Bronchial epithelial cell (primary cell): ENCODE data around the gene PAK4. TPM values are rescaled to one million over a fixed set of nuclear protein-coding genes. Genes with fewer than 3 reads are reported as not detected.

ENCODE experiments used
- DNase-seq: peaks from one replicate; pipeline ENCODE4 v3.0.0-alpha.2; 2010; ENCODE audit warnings: low read depth
- FAIRE-seq: peaks from 2 replicates; lab custom pipeline; 2011; peaks lifted over from hg19 to GRCh38; lab: Jason Lieb, UNC
- H3K27me3 ChIP-seq: 2 replicates; pipeline ENCODE4 v1.5.1; 2011; ENCODE audit warnings: low read length; ENCODE audit not compliant: control insufficient read depth, insufficient read depth
- H3K36me3 ChIP-seq: 2 replicates; pipeline ENCODE4 v1.5.1; 2011; ENCODE audit warnings: low read length; ENCODE audit not compliant: control insufficient read depth, insufficient read depth
- H3K4me3 ChIP-seq: 2 replicates; pipeline ENCODE4 v1.5.1; 2011; ENCODE audit warnings: mild to moderate bottlenecking, low read depth, low read length, control low read depth
- CTCF ChIP-seq: IDR thresholded peaks from 2 replicates; pipeline ENCODE4 v1.5.1; 2011; ENCODE audit warnings: mild to moderate bottlenecking, moderate library complexity, low read length, control low read depth, inconsistent platforms; ENCODE audit not compliant: insufficient read depth, severe bottlenecking
- total RNA-seq: library from RNA; depleted of rRNA; stranded (reverse); fragments of >200 nt; gene quantifications from 2 replicates; pipeline ENCODE4 v1.2.1, GENCODE V29; 2014

PAK4 gene
- total RNA-seq, 1 donor from 2014 or later = 4.5 TPM

GRCh38 chr19:39172700-39173501, 47.3 kb downstream of the PAK4 start:
- no peak for TF ChIP-seq CTCF
- FAIRE-seq (no peak), DNase-seq (no peak)
- Histone ChIP-seq H3K36me3 (peaks cover 20% of the 10 kb centered on the region), H3K4me3 (no peak overlapping the region), H3K27me3 (no peaks in the 10 kb centered on the region)

- DNase-seq = no peak
- peaks cover 24% of the 10 kb centered on the region for H3K36me3 ChIP-seq
- FAIRE-seq = no peak
- no peak for TF ChIP-seq CTCF
- H3K4me3 ChIP-seq = no peak overlapping the region
- no peaks in the 10 kb centered on the region for H3K27me3 ChIP-seq
These were observed 48.0 kb downstream of the PAK4 start for GRCh38 chr19:39173502-39173991.

GRCh38 chr19:39174142-39174541, 48.6 kb downstream of the PAK4 start:
- FAIRE-seq = no peak
- no peak for TF ChIP-seq CTCF
- peaks cover 26% of the 10 kb centered on the region for H3K36me3 ChIP-seq
- no peak overlapping the region for H3K4me3 ChIP-seq
- no peak for DNase-seq
- no peaks in the 10 kb centered on the region for H3K27me3 ChIP-seq

GRCh38 chr19:39174558-39175544, 49.3 kb downstream of the PAK4 start:
- H3K27me3 ChIP-seq = no peaks in the 10 kb centered on the region
- H3K36me3 ChIP-seq = peaks cover 27% of the 10 kb centered on the region
- H3K4me3 ChIP-seq = no peak overlapping the region
- DNase-seq = no peak
- TF ChIP-seq CTCF = no peak
- FAIRE-seq = no peak

GRCh38 chr19:39175564-39175963, 50.0 kb downstream of the PAK4 start:
- no peak for FAIRE-seq
- TF ChIP-seq CTCF = no peak
- no peak for DNase-seq
- no peak overlapping the region for H3K4me3 ChIP-seq
- H3K36me3 ChIP-seq = peaks cover 24% of the 10 kb centered on the region
- no peaks in the 10 kb centered on the region for H3K27me3 ChIP-seq
